GM23338 (cell line): ENCODE measurements around the gene KIAA0040.

ENCODE experiments used
- CREB1 ChIP-seq: fragments of 250-450 bp; sonication (Bioruptor Pico); IDR thresholded peaks from 2 replicates; pipeline ENCODE4 v1.5.0; 2020; ENCODE audit warnings: low read depth, mild to moderate bottlenecking, moderate library complexity
- CTCF ChIP-seq, 2 experiments: fragments of 200-600 bp in 1 of 2; sonication (generic) in 1 of 2; conservative IDR thresholded peaks; 2 replicates each; pipeline versions ENCODE4 v1.5.1 to v1.6.1; 2016 to 2017; ENCODE audit warnings: antibody characterized with exemption in 2 of 2, low read depth in 2 of 2, mild to moderate bottlenecking in 2 of 2, moderate library complexity in 1 of 2
- ETS1 ChIP-seq: IDR thresholded peaks from 2 replicates; pipeline ENCODE4 v1.6.1; 2016; ENCODE audit warnings: antibody characterized with exemption
- EZH2 ChIP-seq: fragments of 200-600 bp; sonication (generic); IDR thresholded peaks from one replicate; pipeline ENCODE4 v1.8.0; 2017; ENCODE audit warnings: antibody characterized with exemption, mild to moderate bottlenecking, low read depth; ENCODE audit not compliant: unreplicated experiment
- EZH2phosphoT487 ChIP-seq: fragments of 200-600 bp; sonication (generic); IDR thresholded peaks from one replicate; pipeline ENCODE4 v1.8.1; 2018; ENCODE audit warnings: antibody characterized with exemption; ENCODE audit not compliant: unreplicated experiment
- JUNB ChIP-seq: IDR thresholded peaks from one replicate; pipeline ENCODE4 v1.6.1; 2016; ENCODE audit warnings: antibody characterized with exemption; ENCODE audit not compliant: unreplicated experiment
- POLR2AphosphoS5 ChIP-seq: IDR thresholded peaks from 2 replicates; pipeline ENCODE4 v1.6.1; 2016; ENCODE audit warnings: antibody characterized with exemption, low read depth
- STAT1 ChIP-seq: IDR thresholded peaks from one replicate; pipeline ENCODE4 v1.6.1; 2016; ENCODE audit warnings: antibody characterized with exemption; ENCODE audit not compliant: unreplicated experiment
- TF ChIP-seq, protein P1 (sequence below): IDR thresholded peaks from one replicate; pipeline ENCODE4 v1.6.1; 2018; ENCODE audit warnings: antibody characterized with exemption; ENCODE audit not compliant: unreplicated experiment
- TF ChIP-seq, protein P2 (sequence below): fragments of 250-450 bp; sonication (Bioruptor Pico); IDR thresholded peaks from 2 replicates; pipeline ENCODE4 v1.5.0; 2020; ENCODE audit warnings: mild to moderate bottlenecking, moderate library complexity

- TF ChIP-seq EZH2 (no peak), CTCF (conservative IDR thresholded peaks at IDR 0.05; ENCODE audit: low read depth in 2 of 2) (no peak), POLR2AphosphoS5 (no peak), JUNB (no peak), EZH2phosphoT487 (no peak), ETS1 (no peak), CREB1 (CRISPR knock-in tag) (no peak), STAT1 (no peak)
- TF ChIP-seq, protein P1, sequence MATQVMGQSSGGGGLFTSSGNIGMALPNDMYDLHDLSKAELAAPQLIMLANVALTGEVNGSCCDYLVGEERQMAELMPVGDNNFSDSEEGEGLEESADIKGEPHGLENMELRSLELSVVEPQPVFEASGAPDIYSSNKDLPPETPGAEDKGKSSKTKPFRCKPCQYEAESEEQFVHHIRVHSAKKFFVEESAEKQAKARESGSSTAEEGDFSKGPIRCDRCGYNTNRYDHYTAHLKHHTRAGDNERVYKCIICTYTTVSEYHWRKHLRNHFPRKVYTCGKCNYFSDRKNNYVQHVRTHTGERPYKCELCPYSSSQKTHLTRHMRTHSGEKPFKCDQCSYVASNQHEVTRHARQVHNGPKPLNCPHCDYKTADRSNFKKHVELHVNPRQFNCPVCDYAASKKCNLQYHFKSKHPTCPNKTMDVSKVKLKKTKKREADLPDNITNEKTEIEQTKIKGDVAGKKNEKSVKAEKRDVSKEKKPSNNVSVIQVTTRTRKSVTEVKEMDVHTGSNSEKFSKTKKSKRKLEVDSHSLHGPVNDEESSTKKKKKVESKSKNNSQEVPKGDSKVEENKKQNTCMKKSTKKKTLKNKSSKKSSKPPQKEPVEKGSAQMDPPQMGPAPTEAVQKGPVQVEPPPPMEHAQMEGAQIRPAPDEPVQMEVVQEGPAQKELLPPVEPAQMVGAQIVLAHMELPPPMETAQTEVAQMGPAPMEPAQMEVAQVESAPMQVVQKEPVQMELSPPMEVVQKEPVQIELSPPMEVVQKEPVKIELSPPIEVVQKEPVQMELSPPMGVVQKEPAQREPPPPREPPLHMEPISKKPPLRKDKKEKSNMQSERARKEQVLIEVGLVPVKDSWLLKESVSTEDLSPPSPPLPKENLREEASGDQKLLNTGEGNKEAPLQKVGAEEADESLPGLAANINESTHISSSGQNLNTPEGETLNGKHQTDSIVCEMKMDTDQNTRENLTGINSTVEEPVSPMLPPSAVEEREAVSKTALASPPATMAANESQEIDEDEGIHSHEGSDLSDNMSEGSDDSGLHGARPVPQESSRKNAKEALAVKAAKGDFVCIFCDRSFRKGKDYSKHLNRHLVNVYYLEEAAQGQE = no peak
- TF ChIP-seq, protein P2, sequence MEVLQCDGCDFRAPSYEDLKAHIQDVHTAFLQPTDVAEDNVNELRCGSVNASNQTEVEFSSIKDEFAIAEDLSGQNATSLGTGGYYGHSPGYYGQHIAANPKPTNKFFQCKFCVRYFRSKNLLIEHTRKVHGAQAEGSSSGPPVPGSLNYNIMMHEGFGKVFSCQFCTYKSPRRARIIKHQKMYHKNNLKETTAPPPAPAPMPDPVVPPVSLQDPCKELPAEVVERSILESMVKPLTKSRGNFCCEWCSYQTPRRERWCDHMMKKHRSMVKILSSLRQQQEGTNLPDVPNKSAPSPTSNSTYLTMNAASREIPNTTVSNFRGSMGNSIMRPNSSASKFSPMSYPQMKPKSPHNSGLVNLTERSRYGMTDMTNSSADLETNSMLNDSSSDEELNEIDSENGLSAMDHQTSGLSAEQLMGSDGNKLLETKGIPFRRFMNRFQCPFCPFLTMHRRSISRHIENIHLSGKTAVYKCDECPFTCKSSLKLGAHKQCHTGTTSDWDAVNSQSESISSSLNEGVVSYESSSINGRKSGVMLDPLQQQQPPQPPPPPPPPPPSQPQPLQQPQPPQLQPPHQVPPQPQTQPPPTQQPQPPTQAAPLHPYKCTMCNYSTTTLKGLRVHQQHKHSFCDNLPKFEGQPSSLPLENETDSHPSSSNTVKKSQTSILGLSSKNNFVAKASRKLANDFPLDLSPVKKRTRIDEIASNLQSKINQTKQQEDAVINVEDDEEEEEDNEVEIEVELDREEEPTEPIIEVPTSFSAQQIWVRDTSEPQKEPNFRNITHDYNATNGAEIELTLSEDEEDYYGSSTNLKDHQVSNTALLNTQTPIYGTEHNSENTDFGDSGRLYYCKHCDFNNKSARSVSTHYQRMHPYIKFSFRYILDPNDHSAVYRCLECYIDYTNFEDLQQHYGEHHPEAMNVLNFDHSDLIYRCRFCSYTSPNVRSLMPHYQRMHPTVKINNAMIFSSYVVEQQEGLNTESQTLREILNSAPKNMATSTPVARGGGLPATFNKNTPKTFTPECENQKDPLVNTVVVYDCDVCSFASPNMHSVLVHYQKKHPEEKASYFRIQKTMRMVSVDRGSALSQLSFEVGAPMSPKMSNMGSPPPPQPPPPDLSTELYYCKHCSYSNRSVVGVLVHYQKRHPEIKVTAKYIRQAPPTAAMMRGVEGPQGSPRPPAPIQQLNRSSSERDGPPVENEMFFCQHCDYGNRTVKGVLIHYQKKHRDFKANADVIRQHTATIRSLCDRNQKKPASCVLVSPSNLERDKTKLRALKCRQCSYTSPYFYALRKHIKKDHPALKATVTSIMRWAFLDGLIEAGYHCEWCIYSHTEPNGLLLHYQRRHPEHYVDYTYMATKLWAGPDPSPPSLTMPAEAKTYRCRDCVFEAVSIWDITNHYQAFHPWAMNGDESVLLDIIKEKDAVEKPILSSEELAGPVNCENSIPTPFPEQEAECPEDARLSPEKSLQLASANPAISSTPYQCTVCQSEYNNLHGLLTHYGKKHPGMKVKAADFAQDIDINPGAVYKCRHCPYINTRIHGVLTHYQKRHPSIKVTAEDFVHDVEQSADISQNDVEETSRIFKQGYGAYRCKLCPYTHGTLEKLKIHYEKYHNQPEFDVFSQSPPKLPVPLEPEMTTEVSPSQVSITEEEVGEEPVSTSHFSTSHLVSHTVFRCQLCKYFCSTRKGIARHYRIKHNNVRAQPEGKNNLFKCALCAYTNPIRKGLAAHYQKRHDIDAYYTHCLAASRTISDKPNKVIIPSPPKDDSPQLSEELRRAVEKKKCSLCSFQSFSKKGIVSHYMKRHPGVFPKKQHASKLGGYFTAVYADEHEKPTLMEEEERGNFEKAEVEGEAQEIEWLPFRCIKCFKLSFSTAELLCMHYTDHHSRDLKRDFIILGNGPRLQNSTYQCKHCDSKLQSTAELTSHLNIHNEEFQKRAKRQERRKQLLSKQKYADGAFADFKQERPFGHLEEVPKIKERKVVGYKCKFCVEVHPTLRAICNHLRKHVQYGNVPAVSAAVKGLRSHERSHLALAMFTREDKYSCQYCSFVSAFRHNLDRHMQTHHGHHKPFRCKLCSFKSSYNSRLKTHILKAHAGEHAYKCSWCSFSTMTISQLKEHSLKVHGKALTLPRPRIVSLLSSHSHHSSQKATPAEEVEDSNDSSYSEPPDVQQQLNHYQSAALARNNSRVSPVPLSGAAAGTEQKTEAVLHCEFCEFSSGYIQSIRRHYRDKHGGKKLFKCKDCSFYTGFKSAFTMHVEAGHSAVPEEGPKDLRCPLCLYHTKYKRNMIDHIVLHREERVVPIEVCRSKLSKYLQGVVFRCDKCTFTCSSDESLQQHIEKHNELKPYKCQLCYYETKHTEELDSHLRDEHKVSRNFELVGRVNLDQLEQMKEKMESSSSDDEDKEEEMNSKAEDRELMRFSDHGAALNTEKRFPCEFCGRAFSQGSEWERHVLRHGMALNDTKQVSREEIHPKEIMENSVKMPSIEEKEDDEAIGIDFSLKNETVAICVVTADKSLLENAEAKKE (CRISPR knock-in tag) = no peak
Measured at GRCh38 chr1:175116210-175116798, 76.3 kb downstream of the KIAA0040 start.
